HL-60 (cell line): Measurements from ENCODE around the gene TGM4.

ENCODE experiments used
- DNase-seq, 2 experiments: peaks; one replicate each; pipeline ENCODE4 v3.0.0-alpha.2; 2010 to 2020; ENCODE audit warnings: low read depth in 1 of 2, low spot score in 1 of 2
- H3K27ac ChIP-seq: fragments of 250-450 bp; sonication (Bioruptor Pico); replicated peaks from 2 replicates; pipeline ENCODE4 v1.5.1; 2020; ENCODE audit warnings: mild to moderate bottlenecking, moderate library complexity
- H3K27me3 ChIP-seq: fragments of 250-450 bp; sonication (Bioruptor Pico); 2 replicates; pipeline ENCODE4 v1.5.1; 2021; ENCODE audit warnings: mild to moderate bottlenecking, moderate library complexity; ENCODE audit not compliant: insufficient read depth, poor library complexity, severe bottlenecking
- H3K4me3 ChIP-seq: replicated peaks from 2 replicates; pipeline ENCODE4 v1.5.1; 2011; ENCODE audit warnings: mild to moderate bottlenecking, control low read depth, low read length; ENCODE audit not compliant: insufficient read depth
- CTCF ChIP-seq: IDR thresholded peaks from one replicate; pipeline ENCODE4 v1.5.1; 2011; ENCODE audit warnings: low read length, control low read depth, inconsistent platforms; ENCODE audit not compliant: insufficient read depth
- GABPA ChIP-seq: IDR thresholded peaks from 2 replicates; pipeline ENCODE4 v1.6.1; 2012; ENCODE audit warnings: low read depth
- POLR2AphosphoS5 ChIP-seq: IDR thresholded peaks from 2 replicates; pipeline ENCODE4 v1.6.1; 2012; ENCODE audit warnings: low read depth
- REST ChIP-seq: IDR thresholded peaks from 2 replicates; pipeline ENCODE4 v1.6.1; 2012; ENCODE audit warnings: low read depth; ENCODE audit not compliant: insufficient replicate concordance
- SPI1 ChIP-seq: IDR thresholded peaks from 2 replicates; pipeline ENCODE4 v1.6.1; 2012; ENCODE audit warnings: low read depth, mild to moderate bottlenecking, borderline replicate concordance

TGM4 gene

GRCh38 chr3:44892689-44893088 is 18.3 kb downstream of the TGM4 start:
- Histone ChIP-seq H3K27me3 (no peaks in the 10 kb centered on the region), H3K4me3 (no peak overlapping the region), H3K27ac (no peak overlapping the region)
- TF ChIP-seq POLR2AphosphoS5 (no peak), GABPA (no peak), CTCF (no peak), SPI1 (no peak), REST (no peak)
- DNase-seq = no peak

GRCh38 chr3:44893097-44893496 is 18.7 kb downstream of the TGM4 start:
- no peaks in the 10 kb centered on the region for H3K27me3 ChIP-seq
- TF ChIP-seq REST = no peak
- TF ChIP-seq POLR2AphosphoS5 = no peak
- no peak for TF ChIP-seq CTCF
- no peak for TF ChIP-seq SPI1
- no peak for TF ChIP-seq GABPA
- H3K4me3 ChIP-seq = no peak overlapping the region
- no peak overlapping the region for H3K27ac ChIP-seq
- DNase-seq = no peak

- no peak for DNase-seq
- H3K4me3 ChIP-seq = no peak overlapping the region
- H3K27ac ChIP-seq = no peak overlapping the region
- TF ChIP-seq SPI1 = no peak
- TF ChIP-seq GABPA = no peak
- TF ChIP-seq POLR2AphosphoS5 = no peak
- TF ChIP-seq REST = no peak
- TF ChIP-seq CTCF = no peak
- H3K27me3 ChIP-seq = no peaks in the 10 kb centered on the region
These were observed 20.1 kb downstream of the TGM4 start for GRCh38 chr3:44894485-44894884.
